BLaER1 (cell line): ENCODE measurements around the gene LAT.

Experiments used
- H3K27ac ChIP-seq: shearing (Covaris generic); formaldehyde crosslinking; 2 replicates; pipeline ENCODE4 v1.8.1; 2022
- H3K27me3 ChIP-seq: shearing (Covaris generic); formaldehyde crosslinking; 2 replicates; pipeline ENCODE4 v1.8.1; 2022
- H3K36me3 ChIP-seq: shearing (Covaris generic); formaldehyde crosslinking; 2 replicates; pipeline ENCODE4 v1.8.1; 2022
- H3K4me1 ChIP-seq: shearing (Covaris generic); formaldehyde crosslinking; 2 replicates; pipeline ENCODE4 v1.8.1; 2022
- H3K4me2 ChIP-seq: shearing (Covaris generic); formaldehyde crosslinking; 2 replicates; pipeline ENCODE4 v1.8.1; 2022
- H3K4me3 ChIP-seq: shearing (Covaris generic); formaldehyde crosslinking; 2 replicates; pipeline ENCODE4 v1.8.1; 2022
- H3K9ac ChIP-seq: shearing (Covaris generic); formaldehyde crosslinking; 2 replicates; pipeline ENCODE4 v1.8.1; 2022
- H3K9me3 ChIP-seq: shearing (Covaris generic); formaldehyde crosslinking; 2 replicates; pipeline ENCODE4 v1.8.1; 2022
- H4K20me1 ChIP-seq: shearing (Covaris generic); formaldehyde crosslinking; 2 replicates; pipeline ENCODE4 v1.8.1; 2022
- Cebpa-rat ChIP-seq: shearing (Covaris generic); IDR thresholded peaks from 2 replicates; pipeline ENCODE4 v1.8.1; 2022

LAT gene

GRCh38 chr16:28985211-28986041 lies 574 bp downstream of the LAT start:
- H3K27me3 ChIP-seq: no peaks in the 10 kb centered on the region
- peak overlapping the region; percentile 1; the same call in 1 of the 2 replicates for H3K9ac ChIP-seq
- peaks cover 71% of the 10 kb centered on the region for H3K4me1 ChIP-seq
- no peaks in the 10 kb centered on the region for H4K20me1 ChIP-seq
- H3K27ac ChIP-seq: peak overlapping the region; percentile 57
- no peak for TF ChIP-seq Cebpa-rat
- H3K4me2 ChIP-seq: peak overlapping the region; percentile 97
- H3K36me3 ChIP-seq: peaks cover 60% of the 10 kb centered on the region
- peaks cover 11% of the 10 kb centered on the region for H3K9me3 ChIP-seq
- H3K4me3 ChIP-seq: peak overlapping the region; percentile 60

DNA sequence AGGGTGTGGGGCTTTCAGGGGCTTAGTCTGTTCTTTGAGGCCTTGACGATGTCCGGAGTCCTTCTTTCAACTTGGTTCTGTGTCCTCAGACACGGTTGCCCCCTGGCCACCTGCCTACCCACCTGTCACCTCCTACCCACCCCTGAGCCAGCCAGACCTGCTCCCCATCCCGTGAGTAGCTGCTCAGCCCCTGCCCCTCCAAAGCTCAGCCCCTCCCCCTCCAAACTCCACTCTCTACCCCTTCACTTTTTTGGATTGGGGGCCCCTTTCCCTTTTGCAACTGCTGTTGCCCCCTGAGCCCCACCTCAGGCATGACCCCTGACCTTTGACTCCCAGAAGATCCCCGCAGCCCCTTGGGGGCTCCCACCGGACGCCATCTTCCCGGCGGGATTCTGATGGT lies 1.2 kb downstream of the LAT start:
- no peak for TF ChIP-seq Cebpa-rat

DNA sequence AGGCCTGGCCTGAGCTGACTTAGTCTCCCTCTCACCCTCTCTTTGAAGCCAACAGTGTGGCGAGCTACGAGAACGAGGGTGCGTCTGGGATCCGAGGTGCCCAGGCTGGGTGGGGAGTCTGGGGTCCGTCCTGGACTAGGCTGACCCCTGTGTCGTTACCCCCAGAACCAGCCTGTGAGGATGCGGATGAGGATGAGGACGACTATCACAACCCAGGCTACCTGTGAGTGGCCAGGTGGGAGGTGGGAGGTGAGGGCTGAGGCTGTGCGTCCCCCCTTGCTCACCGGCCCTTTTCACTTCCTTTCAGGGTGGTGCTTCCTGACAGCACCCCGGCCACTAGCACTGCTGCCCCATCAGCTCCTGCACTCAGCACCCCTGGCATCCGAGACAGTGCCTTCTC lies 1.6 kb downstream of the LAT start:
- Histone ChIP-seq H3K9ac (no peak overlapping the region), H3K36me3 (peaks cover 52% of the 10 kb centered on the region), H3K27me3 (no peaks in the 10 kb centered on the region), H3K4me3 (no peak overlapping the region), H3K27ac (peak overlapping the region; percentile 57; the same call in 1 of the 2 replicates), H3K4me2 (peak overlapping the region; percentile 97), H3K9me3 (peaks cover 11% of the 10 kb centered on the region), H3K4me1 (peaks cover 75% of the 10 kb centered on the region), H4K20me1 (no peaks in the 10 kb centered on the region)
- TF ChIP-seq Cebpa-rat: no peak

More for the DNA sequence above, 1.2 kb downstream of the LAT start:
- Histone ChIP-seq H3K27me3 (no peaks in the 10 kb centered on the region), H3K4me2 (peak overlapping the region; percentile 97), H3K9ac (peak overlapping the region; percentile 1; the same call in 1 of the 2 replicates), H3K36me3 (peaks cover 57% of the 10 kb centered on the region), H3K4me1 (peaks cover 75% of the 10 kb centered on the region), H4K20me1 (no peaks in the 10 kb centered on the region), H3K4me3 (0 out of 2 replicates have a peak overlapping the region, but pooled peaks have one; percentile 60), H3K27ac (peak overlapping the region; percentile 57), H3K9me3 (peaks cover 11% of the 10 kb centered on the region)

- Histone ChIP-seq H3K27me3 (no peaks in the 10 kb centered on the region), H3K9ac (no peak overlapping the region), H3K4me3 (no peak overlapping the region), H3K36me3 (peaks cover 44% of the 10 kb centered on the region), H3K9me3 (peaks cover 11% of the 10 kb centered on the region), H4K20me1 (no peaks in the 10 kb centered on the region), H3K4me1 (peaks cover 75% of the 10 kb centered on the region), H3K27ac (peak overlapping the region; percentile 77; the same call in 1 of the 2 replicates), H3K4me2 (peak overlapping the region; percentile 78)
- TF ChIP-seq Cebpa-rat: no peak
These were observed 2.5 kb downstream of the LAT start for GRCh38 chr16:28987170-28987853.

- Histone ChIP-seq H3K9ac (0 out of 2 replicates have a peak overlapping the region, but pooled peaks have one; percentile 19), H3K27ac (peak overlapping the region; percentile 58; the same call in 1 of the 2 replicates), H4K20me1 (no peaks in the 10 kb centered on the region), H3K4me2 (peak overlapping the region; percentile 32), H3K36me3 (peaks cover 27% of the 10 kb centered on the region), H3K27me3 (no peaks in the 10 kb centered on the region), H3K4me3 (no peak overlapping the region), H3K9me3 (peaks cover 11% of the 10 kb centered on the region), H3K4me1 (peaks cover 58% of the 10 kb centered on the region)
- TF ChIP-seq Cebpa-rat: no peak
These were observed 4.5 kb downstream of the LAT start for GRCh38 chr16:28989363-28989762.

GRCh38 chr16:28990375-28991040 lies 5.7 kb downstream of the LAT start:
- H3K4me1 ChIP-seq: peaks cover 48% of the 10 kb centered on the region
- H3K9me3 ChIP-seq: peaks cover 11% of the 10 kb centered on the region
- no peak overlapping the region for H3K27ac ChIP-seq
- H3K4me2 ChIP-seq: no peak overlapping the region
- peaks cover 27% of the 10 kb centered on the region for H3K36me3 ChIP-seq
- H3K9ac ChIP-seq: no peak overlapping the region
- TF ChIP-seq Cebpa-rat: no peak
- no peaks in the 10 kb centered on the region for H4K20me1 ChIP-seq
- no peaks in the 10 kb centered on the region for H3K27me3 ChIP-seq
- no peak overlapping the region for H3K4me3 ChIP-seq

DNA sequence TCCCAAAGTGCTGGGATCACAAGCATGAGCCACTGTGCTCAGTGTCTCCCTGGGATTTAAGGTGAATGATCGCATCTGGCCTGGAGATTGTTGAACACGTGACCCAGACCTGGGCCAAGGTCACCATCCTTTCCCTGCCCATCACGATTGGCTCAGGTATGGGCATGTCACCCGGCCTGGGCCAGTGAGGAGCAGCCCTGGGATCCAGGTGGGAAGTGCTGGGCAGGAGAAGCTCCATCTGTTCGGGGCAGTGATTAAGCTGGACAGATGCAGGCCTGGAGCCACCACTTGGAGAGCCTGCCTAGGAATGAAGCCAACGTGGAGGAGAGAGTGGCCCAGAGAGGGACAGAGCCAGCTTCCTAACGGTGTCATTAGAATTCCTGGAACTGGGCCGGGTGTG lies 6.8 kb downstream of the LAT start:
- Histone ChIP-seq H3K9ac (no peak overlapping the region), H3K9me3 (peaks cover 8% of the 10 kb centered on the region), H3K4me2 (no peak overlapping the region), H3K4me3 (no peak overlapping the region), H3K4me1 (peaks cover 36% of the 10 kb centered on the region), H3K27ac (no peak overlapping the region), H3K36me3 (peaks cover 21% of the 10 kb centered on the region), H3K27me3 (no peaks in the 10 kb centered on the region), H4K20me1 (no peaks in the 10 kb centered on the region)
- no peak for TF ChIP-seq Cebpa-rat

- Histone ChIP-seq H3K36me3 (peaks cover 14% of the 10 kb centered on the region; the same call in 1 of the 2 replicates), H3K4me2 (no peak overlapping the region), H4K20me1 (no peaks in the 10 kb centered on the region), H3K9me3 (no peaks in the 10 kb centered on the region; the same call in 1 of the 2 replicates), H3K4me1 (peaks cover 33% of the 10 kb centered on the region), H3K4me3 (no peak overlapping the region), H3K9ac (no peak overlapping the region), H3K27ac (no peak overlapping the region), H3K27me3 (no peaks in the 10 kb centered on the region)
- no peak for TF ChIP-seq Cebpa-rat
These were observed 7.6 kb downstream of the LAT start for GRCh38 chr16:28992496-28992895.

- no peak overlapping the region for H3K9ac ChIP-seq
- H4K20me1 ChIP-seq: no peaks in the 10 kb centered on the region
- H3K27me3 ChIP-seq: no peaks in the 10 kb centered on the region
- H3K4me3 ChIP-seq: no peak overlapping the region
- no peak overlapping the region for H3K27ac ChIP-seq
- H3K9me3 ChIP-seq: no peaks in the 10 kb centered on the region
- no peak for TF ChIP-seq Cebpa-rat
- H3K36me3 ChIP-seq: no peaks in the 10 kb centered on the region
- peaks cover 11% of the 10 kb centered on the region for H3K4me1 ChIP-seq
- no peak overlapping the region for H3K4me2 ChIP-seq
These were observed 14.0 kb downstream of the LAT start for GRCh38 chr16:28998837-28999236.
